Left kidney (tissue), 2 donors: Measurements from ENCODE around the gene MAP7. TPM values are rescaled to one million over a fixed set of nuclear protein-coding genes. Genes with fewer than 3 reads are reported as not detected.

Experiments used
- DNase-seq: peaks from one replicate; pipeline ENCODE4 v3.0.0-alpha.2; 2013
- polyA plus RNA-seq: library from polyadenylated mRNA; unstranded; fragments of 120-200 nt; gene quantifications from one replicate; pipeline ENCODE4 v1.2.1, GENCODE V29; 2013; ENCODE audit not compliant: insufficient read length

MAP7 gene
- polyA plus RNA-seq, 1 donor: 35.3 TPM

DNA sequence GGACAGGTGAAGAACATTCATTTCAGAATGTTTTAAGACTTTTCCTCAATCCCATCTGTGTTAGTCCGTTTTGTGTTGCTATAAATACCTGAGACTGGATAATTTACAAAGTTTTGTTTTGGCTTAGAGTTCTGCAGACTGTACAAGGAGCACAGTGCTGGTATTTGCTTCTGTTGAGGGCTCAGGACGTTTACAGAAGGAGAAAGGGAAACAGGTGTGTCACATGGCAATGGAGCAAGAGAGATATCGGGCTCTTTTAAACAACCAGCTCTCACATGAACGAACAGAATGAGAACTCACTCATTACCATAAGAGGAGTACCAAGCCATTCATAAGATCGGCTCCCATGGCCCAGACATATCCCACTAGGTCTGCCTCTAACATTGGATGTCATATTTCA is 16.7 kb downstream of the MAP7 start:
- DNase-seq: no peak

GRCh38 chr6:136532030-136532429 is 18.2 kb downstream of the MAP7 start:
- DNase-seq: no peak

- no peak for DNase-seq
These were observed 20.5 kb downstream of the MAP7 start for GRCh38 chr6:136529710-136530109.

DNA sequence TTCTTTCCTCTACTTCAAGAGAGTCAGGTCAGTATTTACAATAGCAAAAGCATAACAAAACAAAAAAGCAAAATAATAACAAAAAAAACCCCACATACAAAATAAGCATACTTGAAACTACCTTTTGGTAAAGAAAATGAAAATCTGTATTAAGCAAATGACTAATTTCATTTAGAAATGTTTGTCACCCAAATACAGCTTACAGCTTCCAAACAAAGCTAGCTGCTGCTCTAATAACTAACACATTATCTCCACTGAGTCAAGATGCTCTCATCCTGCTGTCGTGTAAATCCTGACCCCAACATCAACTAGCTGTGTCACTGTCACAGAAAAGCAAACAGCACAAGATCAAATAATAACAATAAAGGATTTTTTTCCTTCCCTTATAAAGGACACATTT is 21.7 kb downstream of the MAP7 start:
- DNase-seq: no peak

GRCh38 chr6:136527831-136528230 is 22.4 kb downstream of the MAP7 start:
- no peak for DNase-seq

DNA sequence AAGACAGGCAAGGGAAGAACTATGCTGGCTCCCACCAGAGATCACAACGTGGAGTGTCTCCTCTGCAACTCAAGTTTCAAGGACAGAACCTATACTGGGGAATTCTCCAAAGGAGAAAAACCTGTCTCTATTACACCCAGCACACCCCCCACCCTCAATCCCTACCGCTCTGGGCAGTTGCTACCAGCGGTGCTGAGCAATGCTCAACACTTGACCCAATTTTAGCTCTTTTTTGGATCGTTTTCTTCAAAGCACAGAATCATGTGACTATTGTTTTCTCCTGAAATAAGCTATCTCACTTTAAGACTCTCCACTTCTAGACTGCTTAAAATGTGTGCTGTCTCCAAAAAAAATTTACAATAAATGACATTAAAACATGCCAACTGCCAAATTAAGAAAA is 23.3 kb downstream of the MAP7 start:
- no peak for DNase-seq

- DNase-seq: no peak
These were observed 23.9 kb downstream of the MAP7 start for GRCh38 chr6:136526196-136526930.

DNA sequence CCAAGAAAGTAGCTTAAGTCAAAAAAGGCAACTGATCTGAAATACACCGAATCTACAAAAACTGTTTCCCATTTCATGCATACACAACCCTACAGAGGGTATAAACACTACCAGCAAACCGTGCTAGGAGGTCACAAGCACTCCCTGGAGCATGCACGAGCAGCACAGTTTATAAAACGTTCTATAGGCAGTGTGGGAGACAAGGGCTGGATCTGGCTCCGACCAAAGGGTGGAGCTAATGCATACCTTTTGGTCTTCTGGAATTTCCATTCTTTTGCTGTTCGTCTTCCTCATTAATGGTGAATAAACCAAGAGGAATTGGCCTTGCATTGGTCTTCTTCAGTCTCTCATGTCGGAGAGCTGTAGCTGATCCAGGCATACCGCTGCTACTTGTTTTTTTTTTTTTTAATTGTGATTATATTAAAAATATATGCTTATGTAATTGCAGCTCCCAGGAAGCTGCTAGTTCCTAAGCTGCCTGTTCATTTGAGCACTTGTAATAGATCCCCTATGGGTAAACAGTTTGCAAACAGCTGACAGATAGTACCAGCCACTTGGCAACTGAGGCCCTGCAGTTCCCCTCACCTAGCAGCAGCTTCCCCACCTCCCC is 24.5 kb downstream of the MAP7 start:
- DNase-seq: no peak

DNA sequence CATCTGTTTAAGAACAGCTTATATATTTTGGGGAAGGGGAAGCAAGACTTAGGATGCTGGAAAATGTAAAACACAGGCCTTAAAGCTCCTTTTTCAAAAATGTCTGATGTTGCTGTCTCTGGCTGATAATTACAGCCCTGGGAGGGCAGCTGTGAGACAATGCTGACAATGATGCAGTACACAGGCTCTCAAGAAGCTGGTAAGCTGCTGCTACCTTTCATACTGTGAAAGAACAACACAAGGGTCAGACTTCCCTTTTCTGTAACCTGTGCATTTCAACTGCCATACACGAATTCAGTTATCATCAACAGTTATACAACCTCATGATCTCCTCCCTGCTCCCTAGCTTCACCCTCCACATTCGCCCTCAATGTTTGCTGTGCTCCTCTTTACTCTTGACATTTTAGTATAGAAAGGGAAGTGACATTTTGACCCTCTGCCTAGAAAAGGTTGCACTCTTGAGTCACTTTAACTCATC is 25.2 kb downstream of the MAP7 start:
- no peak for DNase-seq

GRCh38 chr6:136524339-136524935 is 25.8 kb downstream of the MAP7 start:
- DNase-seq: no peak

DNA sequence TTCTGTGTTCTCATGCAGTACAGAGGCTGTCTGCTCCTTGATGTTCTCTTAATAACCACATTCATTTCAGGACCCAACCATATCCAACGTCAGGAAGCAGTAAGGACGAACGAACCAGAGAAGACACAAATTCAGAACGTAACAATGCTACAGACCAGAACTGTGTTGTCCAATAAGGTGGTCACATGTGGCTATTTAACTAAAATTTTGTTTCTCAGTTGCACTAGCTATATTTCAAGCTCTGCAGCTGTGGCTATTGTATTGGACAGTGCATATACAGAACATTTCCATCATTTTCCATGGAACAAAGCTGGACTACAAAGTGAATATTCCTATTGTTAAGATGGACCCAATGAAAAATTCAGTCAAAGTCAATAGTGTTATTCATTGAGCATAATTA is 27.0 kb downstream of the MAP7 start:
- DNase-seq: no peak

GRCh38 chr6:136522636-136523035 is 27.6 kb downstream of the MAP7 start:
- no peak for DNase-seq

DNA sequence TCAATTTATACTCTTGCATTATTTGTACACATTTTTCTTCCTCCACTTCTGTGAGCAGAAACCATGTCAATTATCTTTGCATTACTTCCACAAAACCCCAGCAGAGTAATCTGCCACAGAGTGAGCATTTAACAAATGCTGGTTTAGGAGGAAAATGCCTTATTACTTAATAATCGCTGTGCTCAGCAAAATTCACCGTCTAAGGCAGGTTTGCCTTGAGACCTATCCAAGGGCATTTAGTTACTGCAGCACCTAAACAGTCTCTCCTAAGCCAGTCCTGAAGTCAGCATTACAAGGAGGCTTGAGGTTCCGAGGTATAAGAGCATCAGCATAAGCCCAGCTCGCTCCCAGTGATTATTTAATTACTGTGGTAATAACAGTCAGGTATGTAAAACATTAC is 28.3 kb downstream of the MAP7 start:
- DNase-seq: no peak

- no peak for DNase-seq
These were observed 28.8 kb downstream of the MAP7 start for GRCh38 chr6:136521427-136521826.

GRCh38 chr6:136520517-136520916 is 29.7 kb downstream of the MAP7 start:
- DNase-seq: no peak

GRCh38 chr6:136517582-136517981 is 32.6 kb downstream of the MAP7 start:
- DNase-seq: no peak

- no peak for DNase-seq
These were observed 33.2 kb downstream of the MAP7 start for GRCh38 chr6:136517002-136517401.

- DNase-seq: no peak
These were observed 35.6 kb downstream of the MAP7 start for GRCh38 chr6:136514591-136514990.

- DNase-seq: no peak
These were observed 38.3 kb downstream of the MAP7 start for GRCh38 chr6:136511926-136512325.

- no peak for DNase-seq
These were observed 38.8 kb downstream of the MAP7 start for GRCh38 chr6:136511397-136511796.

GRCh38 chr6:136510782-136511181 is 39.4 kb downstream of the MAP7 start:
- no peak for DNase-seq

- DNase-seq: no peak
These were observed 39.9 kb downstream of the MAP7 start for GRCh38 chr6:136510299-136510698.

DNA sequence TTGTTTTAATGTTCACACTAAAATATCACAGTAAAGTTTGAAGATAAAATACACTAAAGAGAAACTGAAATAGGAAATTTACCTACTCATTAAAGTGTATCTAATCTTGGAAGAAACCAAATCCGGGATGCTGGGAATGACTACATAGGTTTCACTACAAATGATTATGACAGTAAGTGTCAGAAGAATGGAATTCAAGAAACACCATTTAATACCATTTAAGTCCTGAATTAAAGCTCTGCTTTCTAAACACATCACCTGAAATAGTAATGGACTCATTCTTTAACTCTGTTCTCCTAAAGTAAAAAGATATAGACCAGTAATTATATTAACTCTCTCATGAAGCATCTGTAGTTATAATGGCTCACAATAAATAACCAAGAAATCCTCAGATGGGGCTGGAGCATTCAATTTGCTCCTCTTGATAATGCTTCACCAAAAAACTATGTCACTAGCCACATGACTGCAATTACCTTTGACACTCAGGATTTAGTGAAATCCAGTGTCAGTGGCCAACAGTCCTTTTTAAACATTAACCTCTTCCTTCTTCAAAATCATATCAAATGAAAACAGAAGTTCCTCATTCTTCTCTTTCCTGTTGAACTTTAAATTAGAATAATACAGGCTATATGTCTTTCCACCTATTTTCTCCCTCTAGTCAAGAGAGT is 41.4 kb downstream of the MAP7 start:
- no peak for DNase-seq
